ENCODE measurements around the gene RAB11A.

DNA sequence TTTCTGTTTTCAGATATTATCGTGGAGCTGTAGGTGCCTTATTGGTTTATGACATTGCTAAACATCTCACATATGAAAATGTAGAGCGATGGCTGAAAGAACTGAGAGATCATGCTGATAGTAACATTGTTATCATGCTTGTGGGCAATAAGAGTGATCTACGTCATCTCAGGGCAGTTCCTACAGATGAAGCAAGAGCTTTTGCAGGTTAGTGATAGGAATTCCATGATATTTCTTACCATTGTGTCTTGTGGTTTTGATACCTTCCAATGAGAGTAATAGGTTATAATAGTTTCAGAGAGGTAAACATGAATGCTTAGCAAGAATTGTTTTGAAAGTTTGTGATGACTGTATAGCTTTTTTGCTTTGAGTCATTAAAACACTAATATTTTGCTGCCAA, 8.5 kb downstream of the RAB11A start:
- TF ChIP-seq CTCF (IDR thresholded peaks at IDR 0.05): no peak
- no peak for TF ChIP-seq POLR2A (IDR thresholded peaks at IDR 0.05)
- no peak for TF ChIP-seq POLR2AphosphoS5 (IDR thresholded peaks at IDR 0.05)
- no peak for TF ChIP-seq EP300 (IDR thresholded peaks at IDR 0.05)
